NCI-H1930 (cell line): ENCODE measurements around the gene LLGL1.

ENCODE experiments used
- DNase-seq, 2 experiments: peaks; one replicate each; lab custom pipeline; 2025; lab: John Stamatoyannopoulos, UW

Gene LLGL1

GRCh38 chr17:18229771-18230170 is 4.3 kb downstream of the LLGL1 start:
- no peak for DNase-seq

GRCh38 chr17:18230288-18231141 is 5.1 kb downstream of the LLGL1 start:
- no peak for DNase-seq

GRCh38 chr17:18231164-18231563 is 5.7 kb downstream of the LLGL1 start:
- DNase-seq = no peak

- DNase-seq = no peak
These were observed 8.5 kb downstream of the LLGL1 start for GRCh38 chr17:18233803-18234518.

- DNase-seq = no peak
These were observed 9.5 kb downstream of the LLGL1 start for GRCh38 chr17:18234853-18235380.

- no peak for DNase-seq
These were observed 10.4 kb downstream of the LLGL1 start for GRCh38 chr17:18235743-18236256.

- no peak for DNase-seq
These were observed 11.1 kb downstream of the LLGL1 start for GRCh38 chr17:18236494-18236893.

- DNase-seq = no peak
These were observed 12.0 kb downstream of the LLGL1 start for GRCh38 chr17:18237461-18237860.

- no peak for DNase-seq
These were observed 12.9 kb downstream of the LLGL1 start for GRCh38 chr17:18238299-18238698.

GRCh38 chr17:18240449-18240848 is 15.0 kb downstream of the LLGL1 start:
- no peak for DNase-seq

- DNase-seq = no peak
These were observed 15.9 kb downstream of the LLGL1 start for GRCh38 chr17:18241229-18241871.

- no peak for DNase-seq
These were observed 19.8 kb downstream of the LLGL1 start for GRCh38 chr17:18245038-18245776.

- DNase-seq = no peak
These were observed 20.8 kb downstream of the LLGL1 start for GRCh38 chr17:18246109-18246725.

GRCh38 chr17:18246880-18247612 is 21.6 kb downstream of the LLGL1 start:
- peak in 1 of 2 experiments; percentile 21 for DNase-seq

GRCh38 chr17:18247613-18248001 is 22.2 kb downstream of the LLGL1 start:
- no peak for DNase-seq

- DNase-seq = peak; percentile 55 to 63
These were observed 22.9 kb downstream of the LLGL1 start for GRCh38 chr17:18248300-18248731.

- DNase-seq = no peak
These were observed 23.4 kb downstream of the LLGL1 start for GRCh38 chr17:18248811-18249210.

- no peak for DNase-seq
These were observed 24.8 kb downstream of the LLGL1 start for GRCh38 chr17:18250259-18250658.

GRCh38 chr17:18250708-18251107 is 25.3 kb downstream of the LLGL1 start:
- no peak for DNase-seq

- DNase-seq = no peak
These were observed 25.8 kb downstream of the LLGL1 start for GRCh38 chr17:18251204-18251603.
